Measurements from ENCODE around the gene ASCC1.

- TF ChIP-seq CTCF (IDR thresholded peaks at IDR 0.05) (no peak), POLR2A (IDR thresholded peaks at IDR 0.05) (no peak), EP300 (IDR thresholded peaks at IDR 0.05; ENCODE audit: low read depth) (no peak), POLR2AphosphoS5 (IDR thresholded peaks at IDR 0.05) (no peak)
Observed at GRCh38 chr10:72105098-72105475, 111.0 kb downstream of the ASCC1 start.
